ENCODE results near the gene MIF.

Gene MIF

GRCh38 chr22:23925020-23925606 is 30.9 kb downstream of the MIF start:
- TF ChIP-seq SIN3A (IDR thresholded peaks at IDR 0.05; ENCODE audit: borderline replicate concordance, insufficient read depth, low read length) (no peak), TAF1 (IDR thresholded peaks at IDR 0.05; ENCODE audit: borderline replicate concordance, insufficient read depth, low read length) (no peak), REST (IDR thresholded peaks at IDR 0.05; ENCODE audit: insufficient read depth in 1 of 2, low read depth in 2 of 2, low read length in 2 of 2) (no peak), POLR2AphosphoS5 (IDR thresholded peaks at IDR 0.05; ENCODE audit: low read depth, low read length) (no peak), FOXP2 (optimal IDR thresholded peaks at IDR 0.05; ENCODE audit: borderline replicate concordance, extremely low read depth, extremely low read length, insufficient read depth) (no peak)

GRCh38 chr22:23926561-23926960 is 32.4 kb downstream of the MIF start:
- TF ChIP-seq REST (IDR thresholded peaks at IDR 0.05; ENCODE audit: insufficient read depth in 1 of 2, low read depth in 2 of 2, low read length in 2 of 2) (no peak), FOXP2 (optimal IDR thresholded peaks at IDR 0.05; ENCODE audit: borderline replicate concordance, extremely low read depth, extremely low read length, insufficient read depth) (no peak), TAF1 (IDR thresholded peaks at IDR 0.05; ENCODE audit: borderline replicate concordance, insufficient read depth, low read length) (no peak), SIN3A (IDR thresholded peaks at IDR 0.05; ENCODE audit: borderline replicate concordance, insufficient read depth, low read length) (no peak), POLR2AphosphoS5 (IDR thresholded peaks at IDR 0.05; ENCODE audit: low read depth, low read length) (no peak)

GRCh38 chr22:23938328-23939016 is 44.3 kb downstream of the MIF start:
- TF ChIP-seq SIN3A (IDR thresholded peaks at IDR 0.05; ENCODE audit: borderline replicate concordance, insufficient read depth, low read length) (no peak), FOXP2 (optimal IDR thresholded peaks at IDR 0.05; ENCODE audit: borderline replicate concordance, extremely low read depth, extremely low read length, insufficient read depth) (no peak), POLR2AphosphoS5 (IDR thresholded peaks at IDR 0.05; ENCODE audit: low read depth, low read length) (no peak), REST (IDR thresholded peaks at IDR 0.05; ENCODE audit: insufficient read depth in 1 of 2, low read depth in 2 of 2, low read length in 2 of 2) (no peak), TAF1 (IDR thresholded peaks at IDR 0.05; ENCODE audit: borderline replicate concordance, insufficient read depth, low read length) (no peak)

- no peak for TF ChIP-seq SIN3A (IDR thresholded peaks at IDR 0.05; ENCODE audit: borderline replicate concordance, insufficient read depth, low read length)
- no peak for TF ChIP-seq TAF1 (IDR thresholded peaks at IDR 0.05; ENCODE audit: borderline replicate concordance, insufficient read depth, low read length)
- TF ChIP-seq FOXP2 (optimal IDR thresholded peaks at IDR 0.05; ENCODE audit: borderline replicate concordance, extremely low read depth, extremely low read length, insufficient read depth) = no peak
- TF ChIP-seq POLR2AphosphoS5 (IDR thresholded peaks at IDR 0.05; ENCODE audit: low read depth, low read length) = no peak
Observed at GRCh38 chr22:23939017-23939357, 44.8 kb downstream of the MIF start.
